Hematopoietic multipotent progenitor cell (in vitro differentiated cells): Measurements from ENCODE around the gene RETSAT. TPM values are rescaled to one million over a fixed set of nuclear protein-coding genes. Genes with fewer than 3 reads are reported as not detected.
"Not testable (repeated sequence)": the region's sequence is repeated elsewhere in the genome, so short reads cannot be mapped to it uniquely, and the experiment has no call there.

Source experiments
- DNase-seq, 3 donors: peaks; one replicate each; pipeline ENCODE4 v3.0.0-alpha.2; 2011 to 2015; ENCODE audit warnings: low read depth in 2 of 3, low spot score in 2 of 3
- total RNA-seq: library from RNA; depleted of rRNA; stranded (reverse); fragments of >200 nt; gene quantifications from one replicate; pipeline ENCODE4 v1.2.3, GENCODE V29; 2012

RETSAT gene
- total RNA-seq: 26.4 TPM

DNA sequence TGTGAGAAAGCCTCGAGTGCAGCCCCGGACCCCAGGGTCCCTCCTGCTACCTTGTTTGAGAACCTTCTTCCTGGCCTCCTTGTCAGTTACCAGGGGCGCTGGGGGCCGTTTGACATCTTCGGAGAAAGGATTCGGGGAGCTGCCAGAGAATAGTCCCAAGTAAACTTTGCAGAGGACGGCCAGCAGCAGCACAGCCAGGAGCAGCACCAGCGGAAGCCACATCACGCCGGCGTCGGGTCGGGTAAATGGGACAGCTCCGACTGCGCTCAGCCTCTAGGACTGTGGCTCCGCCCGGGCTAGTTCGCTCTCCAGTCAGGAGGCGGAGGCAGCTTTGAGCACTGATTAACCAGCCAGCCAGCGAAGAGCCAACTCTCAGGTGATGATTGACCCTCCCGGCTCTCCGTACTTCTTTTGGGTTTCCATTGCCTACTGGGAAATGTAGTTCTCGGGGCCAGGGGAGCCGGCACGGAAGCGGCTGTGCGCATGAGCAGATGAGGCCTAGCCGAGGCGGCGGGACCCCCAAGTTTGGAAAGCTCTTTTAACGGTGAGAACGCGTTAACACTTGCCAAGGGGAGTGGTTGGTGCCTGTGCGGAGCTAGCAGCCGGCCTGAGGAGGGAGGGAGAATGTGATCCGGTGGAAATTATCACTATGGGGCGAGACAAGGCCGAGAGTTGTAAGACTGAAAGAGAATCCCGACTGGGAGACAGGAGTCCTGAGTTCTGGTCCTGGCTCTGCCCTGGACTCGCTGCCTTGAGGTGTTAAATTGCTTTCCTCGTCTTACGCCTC, at the start of gene RETSAT, which contains the start of gene ELMOD3:
TSS of gene RETSAT (minus strand) at position 243 of the 787 bp plus-strand sequence. CDS start at position 222, 21 bp downstream.
TSS of gene ELMOD3 (plus strand) at position 484 of the 787 bp plus-strand sequence. CDS start 2,430 bp downstream, outside the sequence.
- DNase-seq: peak; percentile 93 to 100 (median 98)

DNA sequence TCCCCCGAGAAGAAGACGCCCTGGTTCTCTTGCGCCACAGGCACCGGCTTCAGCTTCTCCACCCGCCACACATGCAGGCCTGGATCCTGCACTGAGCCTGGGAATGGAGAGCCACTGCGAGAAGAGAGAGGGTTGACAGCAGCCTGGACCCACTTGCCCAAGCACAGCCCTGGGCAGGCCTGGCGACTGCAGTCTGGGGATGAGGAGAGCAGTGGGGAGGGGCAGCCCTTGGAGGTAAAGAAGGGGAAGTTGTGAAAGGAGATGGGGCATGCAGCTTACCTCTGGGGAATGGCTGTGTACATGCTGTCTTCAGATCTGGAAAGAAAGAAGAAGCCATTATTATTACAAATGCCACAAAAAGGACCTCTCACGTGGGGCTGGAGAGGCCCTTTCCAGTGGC, 47.5 kb upstream of the RETSAT start:
- peak in 1 of 3 donors; percentile 36 for DNase-seq

DNA sequence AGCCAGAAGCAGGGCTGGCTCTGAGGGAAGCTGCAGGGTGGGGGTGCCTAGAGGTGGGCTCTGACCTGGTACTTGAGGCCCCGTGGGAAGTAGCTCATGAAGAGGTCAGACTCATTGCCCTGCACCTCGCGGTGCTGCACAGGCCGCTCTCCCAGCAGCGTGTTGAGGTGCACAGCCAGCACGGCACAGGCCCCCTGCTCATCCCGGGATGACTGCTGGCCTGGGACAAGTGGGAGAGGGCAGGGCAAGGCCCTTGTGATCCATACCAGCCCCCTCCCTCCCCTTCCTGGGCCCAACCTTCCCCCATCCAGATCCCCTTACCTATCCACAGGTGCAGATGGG, 47.1 kb upstream of the RETSAT start:
- DNase-seq: no peak

DNA sequence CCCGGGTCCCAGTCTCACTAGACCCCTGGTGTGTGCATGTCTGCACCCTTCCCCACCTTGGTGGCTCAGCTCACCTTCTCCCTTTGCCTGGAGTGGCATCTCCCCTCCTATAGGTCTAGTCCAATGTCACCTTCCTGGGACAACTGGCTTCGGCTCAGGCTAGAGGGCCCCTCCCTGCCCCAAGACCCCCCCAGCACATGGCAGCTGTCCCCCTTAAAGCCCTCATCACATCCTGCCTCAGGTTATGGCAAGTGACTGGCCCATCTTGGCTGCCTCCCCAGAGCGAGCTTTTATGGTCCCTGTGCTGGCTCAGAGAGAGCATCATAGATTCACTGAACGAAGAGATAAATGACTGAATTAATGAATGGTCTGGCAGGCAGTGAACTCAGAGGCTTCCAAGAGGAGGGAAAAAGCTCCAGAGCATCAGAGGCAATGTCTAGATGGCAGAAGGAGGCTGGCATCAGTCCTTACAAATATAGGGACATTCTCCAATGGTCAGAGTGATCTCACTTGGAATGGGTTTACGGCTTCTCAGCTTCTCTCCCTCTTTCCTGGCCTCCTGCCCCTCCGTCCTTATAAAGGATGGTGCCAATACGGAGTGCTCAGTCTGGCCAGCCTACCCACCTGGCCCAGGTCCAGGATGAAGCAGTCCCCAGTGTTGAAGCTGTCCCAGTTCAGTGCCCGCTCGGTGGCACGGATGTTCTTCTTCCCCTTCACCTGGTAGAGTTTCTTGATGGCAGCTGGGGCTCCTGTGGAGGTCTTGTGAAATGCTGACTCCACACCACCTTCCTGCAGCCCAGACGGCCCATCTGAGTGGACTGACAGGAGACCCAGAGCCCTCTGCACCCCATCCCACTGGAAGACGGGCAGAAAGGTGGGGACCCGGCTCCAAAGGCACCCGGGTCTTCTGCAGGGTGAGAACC, 46.5 kb upstream of the RETSAT start:
- no peak for DNase-seq

DNA sequence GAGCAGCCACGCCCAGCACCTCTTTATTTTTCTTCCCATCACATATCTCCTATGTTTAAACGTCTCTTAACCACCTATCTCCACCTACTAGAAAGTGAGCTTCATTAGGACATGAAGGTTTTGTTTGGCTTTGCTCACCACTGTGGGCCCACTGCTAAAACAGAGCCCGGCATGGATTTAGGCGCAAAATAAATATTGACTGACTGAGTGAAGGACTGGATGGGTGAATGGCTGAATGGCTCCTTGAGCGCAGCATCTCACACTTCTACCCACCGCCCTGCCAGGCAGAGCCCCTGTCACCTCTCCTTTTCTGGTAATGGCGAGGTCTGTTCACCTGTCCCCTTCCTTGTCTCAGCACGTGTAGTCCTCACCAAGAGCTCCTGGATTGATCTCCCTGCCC, 45.7 kb upstream of the RETSAT start:
- DNase-seq: no peak

DNA sequence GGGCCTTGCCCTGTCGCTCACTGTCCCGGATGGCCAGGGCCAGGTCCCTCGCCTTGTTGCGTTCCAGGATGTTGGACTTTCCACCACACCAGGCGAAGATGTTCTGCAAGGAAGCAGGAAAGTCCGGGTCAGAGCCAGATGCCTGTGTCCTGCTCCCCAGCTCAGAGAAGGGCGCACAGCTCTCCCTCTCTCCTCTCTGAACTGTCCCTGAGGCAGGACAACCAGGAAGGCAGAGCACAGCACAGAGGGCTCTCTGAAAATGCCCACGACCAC, 44.8 kb upstream of the RETSAT start:
- DNase-seq: no peak

DNA sequence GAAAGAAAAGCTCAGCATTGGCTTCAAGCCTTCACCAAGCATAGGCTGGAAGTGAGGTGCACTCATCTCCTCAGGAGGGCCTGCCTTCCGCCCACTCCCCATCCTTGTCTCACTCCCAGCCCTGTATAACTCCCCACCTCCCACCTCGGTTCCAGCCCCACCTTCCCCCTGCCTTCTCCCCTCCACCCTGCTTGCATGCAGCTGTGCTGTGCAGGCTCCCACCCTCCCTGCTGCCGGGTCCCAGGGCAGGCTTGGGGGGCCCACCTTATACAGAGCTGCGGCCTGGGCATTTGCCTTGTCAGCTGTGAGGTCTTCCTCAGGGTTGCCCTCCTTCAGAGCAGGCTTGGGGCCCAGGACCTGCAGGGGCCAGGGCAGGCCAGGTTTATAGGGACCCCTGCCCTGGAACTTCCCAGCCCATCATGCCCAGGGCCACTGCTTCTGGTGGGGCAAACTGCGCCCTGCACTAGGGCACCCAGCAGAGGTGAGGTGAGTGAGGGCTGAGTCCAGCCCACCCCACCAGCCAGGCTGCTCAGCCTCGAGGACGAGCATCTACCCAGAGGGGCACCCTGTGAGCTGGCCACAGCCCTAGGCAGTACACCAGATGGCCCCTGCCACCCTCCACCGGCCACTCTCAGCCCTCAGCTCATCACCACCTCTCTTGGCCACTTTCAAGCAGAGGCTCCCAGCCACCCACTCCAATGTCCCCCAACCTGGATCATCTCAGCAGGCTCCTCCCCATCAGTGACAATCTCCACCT, 44.3 kb upstream of the RETSAT start:
- no peak for DNase-seq

DNA sequence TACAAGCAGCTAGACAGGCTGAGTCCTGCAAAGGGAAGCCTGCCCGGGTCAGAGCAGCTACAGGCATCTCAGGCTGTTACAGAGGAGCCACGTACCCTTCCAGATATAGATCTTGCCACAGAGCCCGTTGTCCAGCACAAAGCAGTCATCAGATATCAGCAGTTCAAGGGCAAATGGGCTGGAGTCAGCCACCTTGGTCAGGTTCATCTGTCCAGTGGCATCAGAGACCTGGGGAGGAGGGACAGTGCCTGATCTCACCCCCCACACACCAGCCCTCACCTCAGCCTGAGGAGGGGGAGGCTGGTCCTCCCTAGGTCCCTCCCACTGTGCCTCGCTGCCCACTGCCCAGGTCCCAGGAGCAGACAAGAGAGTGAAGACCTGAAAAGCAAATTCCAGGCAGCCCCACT, 43.6 kb upstream of the RETSAT start:
- no peak for DNase-seq

DNA sequence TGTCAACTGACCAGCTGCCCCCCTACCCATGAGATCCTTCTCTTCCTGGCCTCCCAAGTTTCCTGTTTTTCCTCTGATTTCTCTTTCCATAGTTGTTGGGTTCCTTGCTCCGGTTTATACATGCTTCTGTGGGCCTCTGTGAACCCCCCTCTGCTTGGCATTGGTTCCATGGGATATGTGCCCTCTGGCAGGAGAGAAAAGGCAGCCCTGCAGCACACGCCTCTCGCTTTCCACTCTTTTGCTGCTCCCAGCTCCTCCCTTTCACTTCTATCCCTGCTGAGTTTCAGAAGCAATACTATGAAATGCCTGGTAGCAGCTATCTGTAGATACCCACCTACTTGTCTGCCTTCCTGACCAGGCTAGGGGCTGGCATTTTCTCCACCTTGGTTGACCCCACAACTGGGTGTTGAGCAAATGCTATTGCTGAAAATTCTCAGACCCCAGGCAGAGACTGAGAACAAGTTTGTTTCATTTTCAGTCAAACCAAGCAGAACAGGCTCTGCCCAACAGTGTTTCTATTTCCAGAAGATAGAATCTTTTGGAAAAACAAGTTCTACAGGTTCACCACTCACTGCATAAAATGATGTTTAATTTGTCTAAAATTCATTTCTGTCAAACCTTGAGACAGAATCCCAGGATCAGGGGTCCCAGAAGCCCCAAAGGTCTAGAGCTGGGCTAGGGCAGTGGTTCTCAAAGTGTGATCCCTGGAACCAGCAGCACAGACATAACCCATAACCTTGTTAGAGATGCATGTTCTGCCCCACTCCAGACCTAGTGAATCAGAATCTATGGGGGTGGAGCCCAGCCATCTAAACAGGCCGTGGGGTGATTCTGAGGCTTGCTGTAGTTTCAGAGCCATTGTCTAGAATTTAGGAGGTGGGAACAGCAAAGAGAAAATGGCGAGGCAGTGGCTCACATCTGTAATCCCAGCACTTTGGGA, 42.5 kb upstream of the RETSAT start:
- no peak for DNase-seq

DNA sequence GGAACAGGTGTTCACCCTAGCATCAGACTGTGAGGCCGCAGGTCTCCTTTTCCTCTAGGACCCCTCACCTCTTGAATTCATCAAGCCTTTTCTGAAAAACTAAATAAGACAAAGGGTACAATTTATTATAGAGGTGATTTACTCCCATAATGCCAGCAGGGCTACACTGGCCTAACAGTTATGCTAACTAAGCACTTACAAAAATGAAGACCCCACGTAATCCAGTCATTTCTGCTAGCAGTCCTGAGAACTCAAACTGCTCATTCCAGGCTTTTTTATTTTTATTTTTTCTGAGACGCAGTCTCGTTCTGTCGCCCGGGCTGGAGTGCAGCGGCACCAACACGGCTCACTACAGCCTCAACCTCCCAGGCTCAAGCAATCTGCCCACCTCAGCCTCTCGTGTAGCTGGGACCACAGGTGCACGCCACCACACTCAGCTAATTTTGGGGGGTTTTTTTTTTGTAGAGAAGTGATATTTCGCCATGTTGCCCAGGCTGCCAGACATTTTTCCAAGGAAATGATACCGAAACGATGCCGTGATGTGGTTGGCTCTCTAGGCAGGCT, 41.7 kb upstream of the RETSAT start:
- no peak for DNase-seq

DNA sequence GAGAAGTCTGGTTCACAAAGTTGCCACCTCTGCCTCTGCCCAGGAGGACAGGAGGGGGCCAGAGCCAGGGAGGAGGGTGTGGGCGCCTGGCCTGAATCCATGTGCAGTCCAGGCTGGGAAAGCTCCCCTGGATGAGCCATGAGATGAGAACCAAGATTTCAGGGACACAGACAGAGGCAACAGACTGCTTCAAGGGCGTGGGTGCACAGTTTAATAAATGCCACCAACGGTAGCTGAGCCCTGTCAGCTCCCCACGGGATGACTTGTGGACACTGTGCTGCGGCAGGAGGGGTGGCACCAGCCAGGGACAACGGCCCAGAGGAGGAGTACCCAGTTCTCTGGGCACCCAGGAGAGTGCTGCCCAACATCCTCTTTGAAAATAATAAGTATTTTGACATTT, 40.6 kb upstream of the RETSAT start:
- no peak for DNase-seq

DNA sequence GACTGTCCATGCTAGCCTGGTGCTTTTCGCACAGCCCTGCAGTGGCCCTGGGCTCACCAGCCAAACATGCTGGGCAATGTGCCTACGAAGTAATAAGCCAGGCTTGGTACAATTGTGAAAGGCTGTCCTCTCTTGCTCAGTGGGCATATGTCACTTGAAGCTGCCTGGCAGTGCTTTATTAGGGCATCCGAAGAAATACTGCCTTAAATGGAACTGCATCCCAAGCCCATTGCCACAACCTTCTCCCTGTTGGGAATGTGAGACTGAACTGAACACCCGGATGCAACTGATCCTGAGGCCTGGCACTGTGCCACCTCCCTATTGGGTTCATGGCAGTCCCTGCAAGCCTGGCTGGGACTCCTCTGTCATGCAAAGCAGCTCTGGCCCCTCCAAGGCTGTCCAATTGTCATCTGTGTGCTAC, 39.9 kb upstream of the RETSAT start:
- DNase-seq: no peak

DNA sequence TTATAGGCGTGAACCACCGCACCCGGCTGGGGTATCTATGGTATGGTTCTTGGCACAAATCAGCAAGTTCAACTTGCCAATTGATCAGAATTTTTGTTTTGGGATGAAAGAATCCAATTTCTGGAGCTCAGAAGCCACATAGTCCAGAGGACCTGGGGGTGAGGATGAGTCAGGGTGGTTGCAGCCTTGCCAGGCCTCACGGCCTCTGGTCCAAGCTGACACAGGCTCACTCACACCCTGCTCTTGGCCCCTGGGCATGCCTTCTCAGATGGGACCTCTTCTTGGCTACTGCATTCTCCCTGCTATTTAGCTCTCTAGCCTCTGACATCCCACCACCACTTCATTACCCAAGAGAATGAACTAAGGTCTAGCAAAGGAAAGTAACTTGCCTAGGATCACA, 39.5 kb upstream of the RETSAT start:
- no peak for DNase-seq

DNA sequence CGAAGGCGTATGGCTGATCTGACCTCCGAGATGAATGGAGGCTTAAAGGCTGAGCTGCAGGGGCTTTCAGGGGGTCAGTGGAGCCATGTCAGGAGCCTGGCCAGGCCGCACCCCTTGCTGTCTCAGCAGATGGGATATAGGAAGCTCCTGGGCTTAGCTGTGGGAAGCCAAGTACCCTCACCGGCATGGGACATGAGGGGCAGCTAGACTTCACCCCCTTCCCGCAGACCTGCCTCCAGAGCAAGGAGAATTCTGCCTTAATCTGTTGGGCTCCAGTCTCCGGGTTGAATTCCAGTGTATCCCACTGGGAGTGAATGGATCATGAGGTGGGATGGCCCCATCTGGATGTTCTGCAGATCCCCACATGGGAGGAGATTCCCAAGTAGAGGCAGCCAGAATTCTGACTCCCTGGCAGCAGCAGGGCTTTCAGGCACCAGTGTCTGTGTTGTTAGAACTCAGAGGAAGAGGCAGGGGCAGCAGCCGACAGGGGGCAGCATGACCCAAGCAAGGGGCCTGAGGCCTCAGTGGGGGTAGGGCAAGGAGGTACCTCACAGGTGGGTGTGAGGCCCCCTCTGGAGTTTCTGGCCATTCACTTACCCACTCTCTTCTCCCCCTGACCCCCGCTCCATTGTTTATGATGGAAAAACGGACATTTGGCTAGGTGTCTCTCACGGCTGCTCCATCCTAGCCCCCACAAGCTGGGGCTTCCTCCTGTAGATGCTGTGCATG, 36.8 kb upstream of the RETSAT start:
- DNase-seq: peak in 2 of 3 donors; percentile 67 to 80

DNA sequence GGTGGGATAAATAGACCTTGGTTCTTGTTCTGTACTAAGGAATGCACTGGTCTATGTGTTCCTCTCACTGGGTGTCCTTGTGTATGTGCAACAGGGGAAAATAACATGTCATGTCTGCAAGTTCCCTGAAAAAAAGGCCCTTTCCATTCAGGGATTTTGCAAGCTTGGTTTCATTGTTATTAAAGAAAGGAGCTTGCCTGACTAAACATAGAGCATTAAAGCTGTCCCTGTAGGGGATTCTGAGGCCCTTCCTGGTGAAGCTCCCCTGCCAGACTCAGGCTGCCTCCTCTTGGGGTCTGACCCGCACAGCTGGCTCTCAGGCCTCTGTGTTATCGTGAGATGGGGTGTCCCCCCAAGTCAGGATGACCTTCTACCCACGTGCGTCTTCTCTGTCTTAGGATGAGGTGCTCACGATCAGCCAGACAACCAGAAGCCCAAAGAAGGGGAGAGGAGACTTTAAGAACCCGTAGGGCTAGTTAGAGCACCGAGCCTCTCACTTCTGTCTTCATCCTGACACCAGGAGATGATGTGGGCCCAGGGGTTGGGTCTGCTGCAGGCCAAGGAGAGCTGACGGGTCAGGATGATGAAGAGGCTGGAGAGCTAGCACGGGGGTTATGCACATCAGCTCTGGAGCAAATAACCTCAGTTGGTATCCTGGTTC, 34.7 kb upstream of the RETSAT start:
- no peak for DNase-seq

DNA sequence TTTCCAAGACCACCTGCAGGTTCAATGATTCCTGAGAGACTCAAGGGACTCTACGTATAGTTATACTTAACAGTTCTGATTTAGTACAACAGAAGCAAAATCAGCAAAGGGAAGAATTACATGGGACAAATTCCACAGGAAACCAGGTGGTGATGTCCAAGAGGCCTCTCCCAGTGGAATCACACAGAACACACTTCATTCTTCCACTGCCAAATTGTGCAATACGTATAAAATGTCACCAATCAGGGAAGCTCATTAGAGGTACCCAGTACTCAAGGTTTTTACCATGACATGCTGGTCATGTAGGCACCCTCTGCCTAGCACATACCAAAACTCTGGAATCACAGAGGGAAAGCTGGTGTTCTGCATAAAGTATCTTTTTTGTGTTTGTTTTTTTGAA, 33.4 kb upstream of the RETSAT start:
- DNase-seq: no peak

DNA sequence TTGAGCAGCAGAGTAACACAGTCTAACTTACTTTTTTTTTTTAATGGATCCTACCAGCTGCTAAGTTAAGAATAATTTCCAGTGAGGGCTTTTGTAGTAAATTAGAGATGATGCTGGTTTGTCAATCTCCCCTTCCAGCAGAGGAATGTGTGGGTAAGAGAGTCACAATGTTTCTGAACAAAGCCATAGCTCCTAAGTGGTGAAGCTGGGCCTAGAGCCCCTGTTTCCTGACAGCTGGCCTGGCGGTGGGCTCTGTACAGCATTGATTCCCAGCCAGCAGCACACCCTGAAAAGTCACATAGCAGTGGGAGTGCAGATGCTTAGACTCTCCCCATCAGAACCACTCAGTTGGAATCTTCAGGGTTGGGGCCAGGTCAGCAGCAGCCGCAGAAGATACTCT, 31.4 kb upstream of the RETSAT start:
- DNase-seq: no peak

DNA sequence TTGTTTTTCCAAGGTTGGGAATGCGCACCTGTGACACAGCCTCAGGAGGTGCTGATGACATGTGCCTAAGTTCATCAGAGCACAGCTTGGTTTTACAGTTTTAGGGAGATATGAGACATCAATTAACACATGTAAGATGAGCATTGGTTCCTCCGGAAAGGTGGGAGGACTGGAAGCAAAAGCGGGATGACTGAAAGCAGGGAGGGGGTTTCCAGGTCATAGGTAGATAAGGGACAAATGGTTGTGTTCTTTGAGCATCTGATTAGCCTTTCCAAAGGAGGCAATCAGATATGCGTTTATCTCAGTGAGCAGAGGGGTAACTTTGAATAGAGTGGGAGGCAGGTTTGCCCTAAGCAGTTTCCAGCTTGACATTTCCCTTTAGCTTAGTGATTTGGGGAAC, 29.5 kb upstream of the RETSAT start:
- no peak for DNase-seq

DNA sequence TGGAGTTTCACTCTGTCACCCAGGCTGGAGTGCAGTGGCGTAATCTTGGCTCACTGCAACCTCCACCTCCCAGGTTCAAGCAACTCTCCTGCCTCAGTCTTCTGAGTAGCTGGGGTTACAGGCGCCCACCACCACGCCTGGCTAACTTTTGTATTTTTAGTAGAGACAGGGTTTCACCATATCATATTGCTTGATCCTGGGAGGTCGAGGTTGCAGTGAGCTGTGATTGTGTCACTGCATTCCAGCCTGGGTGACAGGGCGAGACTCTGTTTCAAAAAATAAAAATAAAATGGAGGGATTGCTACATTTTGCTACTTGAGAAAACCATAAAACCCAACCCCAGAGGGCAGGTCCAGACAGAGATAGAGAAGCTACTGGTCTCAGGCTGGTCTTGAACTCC, 28.8 kb upstream of the RETSAT start:
- DNase-seq: not testable (repeated sequence)
